HepG2 (cell line): ENCODE measurements around the gene PHTF2. TPM values are rescaled to one million over a fixed set of nuclear protein-coding genes. Genes with fewer than 3 reads are reported as not detected.
A peak's percentile ranks its signal among the peaks of the same experiment; 100 is the strongest.

Source experiments
- ATAC-seq: fragments of 200-7000 bp; cut with Tn5 transposase; 3 replicates; pipeline ENCODE4 v1.9.1; 2020; ENCODE audit warnings: mild to moderate bottlenecking, moderate library complexity
- BruUV-seq: library from RNA; stranded (reverse); fragments of 400-500 nt; replicated peaks from 2 replicates; lab custom pipeline; 2021; lab: Mats Ljungman, UMichigan
- CTCF ChIA-PET: fragments of 300-600 bp; formaldehyde crosslinking; extraction: SDS; loops from one replicate; lab custom pipeline; 2021; ENCODE audit warnings: low total read pairs, inconsistent platforms, low intra/inter-chr PET ratio; lab: Yijun Ruan, JAX
- POLR2A ChIA-PET: fragments of 350-600 bp; sonication (Branson Sonifier 250); formaldehyde crosslinking; loops from one replicate; lab custom pipeline; 2020; ENCODE audit warnings: antibody characterized with exemption, inconsistent platforms; lab: Yijun Ruan, JAX
- DNase-seq: peaks from one replicate; pipeline ENCODE4 v3.0.0-alpha.2; 2015; ENCODE audit warnings: low spot score
- FAIRE-seq: peaks from 3 replicates; lab custom pipeline; 2011; peaks lifted over from hg19 to GRCh38; lab: Jason Lieb, UNC
- H2AFZ ChIP-seq: one replicate; pipeline ENCODE4 v1.6.1; 2011; ENCODE audit warnings: low read length, inconsistent platforms
- H3K27ac ChIP-seq: fragments of 300-600 bp; 3 replicates; pipeline ENCODE4 v1.8.0; 2011; ENCODE audit warnings: mixed run types, mild to moderate bottlenecking, mixed read lengths, low read length, inconsistent platforms; ENCODE audit not compliant: insufficient read depth; ENCODE audit errors: extremely low read length
- H3K27me3 ChIP-seq, 2 experiments: fragments of 200-600 bp in 1 of 2; 2 replicates in 1 of 2; 3 replicates in 1 of 2; pipeline versions ENCODE4 v1.6.0 to v1.8.0; 2011; ENCODE audit warnings: low read length in 2 of 2, mild to moderate bottlenecking in 2 of 2, moderate library complexity in 2 of 2, inconsistent platforms in 1 of 2; ENCODE audit not compliant: insufficient read depth in 2 of 2, control insufficient read depth in 1 of 2
- H3K36me3 ChIP-seq, 2 experiments: fragments of 200-600 bp in 1 of 2; replicated peaks in 1 of 2; 2 replicates in 1 of 2; 3 replicates in 1 of 2; pipeline versions ENCODE4 v1.5.1 to v1.8.0; 2011; ENCODE audit warnings: low read length in 2 of 2, inconsistent platforms in 1 of 2; ENCODE audit not compliant: insufficient read depth in 2 of 2, control insufficient read depth in 1 of 2
- H3K4me1 ChIP-seq: 2 replicates; pipeline ENCODE4 v1.5.1; 2012; ENCODE audit warnings: low read length, inconsistent platforms; ENCODE audit not compliant: insufficient read depth
- H3K4me2 ChIP-seq: 2 replicates; pipeline ENCODE4 v1.6.0; 2011; ENCODE audit warnings: low read depth, low read length, inconsistent platforms
- H3K4me3 ChIP-seq, 3 experiments: fragments of 200-600 bp in 1 of 3; sonication (generic), shearing (Covaris generic) in 1 of 3; replicated peaks in 1 of 3; 2 replicates each; pipeline ENCODE4 v1.5.1; 2011 to 2016; ENCODE audit warnings: low read length in 3 of 3, inconsistent platforms in 2 of 3, low read depth in 2 of 3, mild to moderate bottlenecking in 2 of 3, control low read depth in 1 of 3, mixed read lengths in 1 of 3; ENCODE audit not compliant: insufficient read depth in 1 of 3
- H3K79me2 ChIP-seq: one replicate; pipeline ENCODE4 v1.6.1; 2011; ENCODE audit warnings: low read length, inconsistent platforms; ENCODE audit not compliant: insufficient read depth
- H3K9ac ChIP-seq: 2 replicates; pipeline ENCODE4 v1.6.0; 2011; ENCODE audit warnings: mild to moderate bottlenecking, low read depth, low read length, inconsistent platforms; ENCODE audit not compliant: insufficient read depth
- H3K9me3 ChIP-seq: 2 replicates; pipeline ENCODE4 v1.5.1; 2012; ENCODE audit warnings: mild to moderate bottlenecking, low read length
- H4K20me1 ChIP-seq: 2 replicates; pipeline ENCODE4 v1.6.0; 2011; ENCODE audit warnings: inconsistent platforms, mild to moderate bottlenecking, low read length, moderate library complexity; ENCODE audit not compliant: insufficient read depth
- NR2F2 ChIP-seq: IDR thresholded peaks from 2 replicates; pipeline ENCODE4 v1.6.1; 2012; ENCODE audit warnings: low read depth, inconsistent platforms, borderline replicate concordance
- SMARCE1 ChIP-seq: fragments of 450-650 bp; IDR thresholded peaks from 2 replicates; pipeline ENCODE4 v1.6.1; 2017; ENCODE audit warnings: borderline replicate concordance
- STAG1 ChIP-seq: sonication (generic); formaldehyde crosslinking; IDR thresholded peaks from 2 replicates; pipeline ENCODE4 v1.4.0; 2020; ENCODE audit warnings: missing genetic modification reagents
- ZNF101 ChIP-seq: sonication (generic); formaldehyde crosslinking; IDR thresholded peaks from 2 replicates; pipeline ENCODE4 v1.4.0; 2020; ENCODE audit warnings: mild to moderate bottlenecking, low read depth, missing genetic modification reagents, borderline replicate concordance
- ZNF367 ChIP-seq: sonication (generic); formaldehyde crosslinking; IDR thresholded peaks from 2 replicates; pipeline ENCODE4 v1.4.0; 2020; ENCODE audit warnings: missing genetic modification reagents, borderline replicate concordance
- ZNF768 ChIP-seq: sonication (generic); formaldehyde crosslinking; IDR thresholded peaks from 2 replicates; pipeline ENCODE4 v1.4.0; 2020; ENCODE audit warnings: missing genetic modification reagents
- ZNF772 ChIP-seq: sonication (generic); formaldehyde crosslinking; IDR thresholded peaks from 2 replicates; pipeline ENCODE4 v1.5.0; 2020; ENCODE audit warnings: mild to moderate bottlenecking, missing genetic modification reagents
- ZNF891 ChIP-seq: sonication (generic); formaldehyde crosslinking; IDR thresholded peaks from 2 replicates; pipeline ENCODE4 v1.5.0; 2020; ENCODE audit warnings: mild to moderate bottlenecking, missing genetic modification reagents
- whole genome bisulfite sequencing: methylation state at CpG from one replicate; pipeline ENCODE4 v1.1.6; 2017; ENCODE audit warnings: low lambda C conversion rate; 5-methylcytosine and 5-hydroxymethylcytosine counted together
- in situ Hi-C: cut with HindIII; loops from 2 replicates; pipeline ENCODE4 v1.10.0; 2017; ENCODE audit warnings: low pct_unique_long_range_greater_than_20kb; ENCODE audit not compliant: extremely low pct_ligation_motif_present
- intact Hi-C: fragments of 100-400 bp; cut with micrococcal nuclease; formaldehyde crosslinking; loops from one replicate; pipeline ENCODE4 v1.10.0; 2022; ENCODE audit not compliant: unreplicated experiment
- polyA plus RNA-seq, 8 experiments: library from polyadenylated mRNA; depleted of rRNA in 3 of 8; stranded (reverse) in 7 of 8; unstranded in 1 of 8; fragments of >200 nt; fragmentation: Illumina TruSeq in 4 of 8; extraction: Trizol in 4 of 8; gene quantifications; 2 replicates each; pipeline versions ENCODE4 v1.2.1 to v1.2.3, GENCODE V29; 2011 to 2016; ENCODE audit warnings: low read depth in 4 of 8, missing spikeins in 1 of 8, mixed read lengths in 1 of 8; ENCODE audit not compliant: insufficient read depth in 1 of 8
- total RNA-seq, 5 experiments: library from RNA; depleted of rRNA; stranded (reverse); fragments of >200 nt; fragmentation: Illumina TruSeq; extraction: Trizol; gene quantifications; 2 replicates each; pipeline ENCODE4 v1.2.3, GENCODE V29; 2016; ENCODE audit warnings: low read depth in 1 of 5
- TF ChIP-seq, protein P1 (sequence below): sonication (generic); formaldehyde crosslinking; IDR thresholded peaks from 2 replicates; pipeline ENCODE4 v1.8.0; 2022; ENCODE audit warnings: mild to moderate bottlenecking, missing genetic modification reagents, moderate library complexity
- TF ChIP-seq, protein P2 (sequence below), 2 experiments: fragments of 450-650 bp in 1 of 2; sonication (generic) in 1 of 2; formaldehyde crosslinking in 1 of 2; IDR thresholded peaks; 2 replicates each; pipeline versions ENCODE4 v1.6.1 to v1.8.0; 2016 to 2022; ENCODE audit warnings: antibody characterized with exemption in 1 of 2, mild to moderate bottlenecking in 1 of 2, missing genetic modification reagents in 1 of 2

PHTF2 gene
- total and polyA plus RNA-seq, 2 of the 13 experiments (the other 11 are each of a cell fraction or from before 2014, with no cell fraction given): 7.4 to 10.2 TPM

DNA sequence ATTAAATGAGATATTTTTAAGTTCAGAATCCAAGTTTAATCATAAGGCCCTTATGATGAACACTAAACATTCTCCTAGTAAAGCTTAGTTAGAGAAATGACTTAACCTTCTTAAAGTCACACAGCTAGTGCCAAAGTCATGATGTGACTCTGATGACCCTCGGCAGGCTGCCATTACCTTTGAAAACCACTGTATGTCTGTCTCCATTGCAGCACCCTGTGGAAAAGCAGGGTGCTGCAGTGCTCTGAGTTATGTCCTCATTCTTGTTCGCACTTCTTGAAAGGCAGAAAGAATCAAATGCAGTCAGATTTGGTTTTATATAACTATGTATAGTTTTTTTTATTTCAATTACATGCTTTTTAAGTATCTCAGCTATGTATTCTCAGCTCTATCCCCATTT, 105.0 kb downstream of the PHTF2 start:
- no peaks in the 10 kb centered on the region for H3K27me3 ChIP-seq
- intact Hi-C loops (no loop called here), in situ Hi-C loops (no loop called here)
- no peak for FAIRE-seq
- no peak overlapping the region for H3K9ac ChIP-seq
- H3K4me1 ChIP-seq: no peaks in the 10 kb centered on the region
- POLR2A ChIA-PET: no interaction called here
- no peaks in the 10 kb centered on the region for H4K20me1 ChIP-seq
- no TSS peak for BruUV-seq
- H2AFZ ChIP-seq: no peak overlapping the region
- peak; percentile 21; the same call in 1 of the 2 replicates for TF ChIP-seq STAG1 (CRISPR knock-in tag)
- TF ChIP-seq ZNF768: no peak
- TF ChIP-seq, protein P1, sequence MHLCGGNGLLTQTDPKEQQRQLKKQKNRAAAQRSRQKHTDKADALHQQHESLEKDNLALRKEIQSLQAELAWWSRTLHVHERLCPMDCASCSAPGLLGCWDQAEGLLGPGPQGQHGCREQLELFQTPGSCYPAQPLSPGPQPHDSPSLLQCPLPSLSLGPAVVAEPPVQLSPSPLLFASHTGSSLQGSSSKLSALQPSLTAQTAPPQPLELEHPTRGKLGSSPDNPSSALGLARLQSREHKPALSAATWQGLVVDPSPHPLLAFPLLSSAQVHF (CRISPR knock-in tag): no peak
- TF ChIP-seq NR2F2: no peak
- no peak for TF ChIP-seq ZNF891
- no peak overlapping the region for H3K4me3 ChIP-seq
- H3K36me3 ChIP-seq: peaks cover 0 to 3% of the 10 kb centered on the region in 2 experiments; a peak in 1 of 5 replicates
- peak; percentile 87 for ATAC-seq
- H3K4me2 ChIP-seq: no peak overlapping the region
- 89% methylated on average over 2 of the region's 2 CpGs for WGBS
- no peak overlapping the region for H3K27ac ChIP-seq
- CTCF ChIA-PET: no interaction called here
- no peaks in the 10 kb centered on the region for H3K9me3 ChIP-seq
- peak; percentile 8 for DNase-seq
- no peaks in the 10 kb centered on the region for H3K79me2 ChIP-seq

DNA sequence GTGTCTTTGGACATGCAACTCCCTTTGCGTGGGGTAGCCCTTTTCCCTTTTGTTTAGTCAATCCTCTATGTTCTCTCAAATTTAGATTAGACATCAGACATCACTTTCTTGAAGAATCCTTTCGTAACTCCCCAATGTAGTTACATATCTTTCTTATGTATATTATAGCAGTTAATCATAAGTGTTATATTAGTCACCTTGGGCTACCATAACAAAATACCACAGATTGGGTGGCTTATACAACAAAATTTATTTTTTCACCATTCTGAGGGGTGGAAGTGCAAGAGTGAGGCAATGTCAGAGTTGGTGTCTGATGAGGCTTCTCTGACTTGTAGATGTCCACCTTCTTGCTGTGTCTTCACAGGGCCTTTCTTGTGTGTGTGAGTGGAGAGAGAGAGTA, 105.7 kb downstream of the PHTF2 start:
- Histone ChIP-seq H3K27me3 (no peaks in the 10 kb centered on the region), H3K36me3 (peaks cover 0 to 3% of the 10 kb centered on the region in 2 experiments; a peak in 1 of 5 replicates), H3K4me1 (no peaks in the 10 kb centered on the region), H2AFZ (no peak overlapping the region), H3K4me3 (no peak overlapping the region), H3K4me2 (no peak overlapping the region), H3K79me2 (no peaks in the 10 kb centered on the region), H4K20me1 (no peaks in the 10 kb centered on the region), H3K27ac (no peak overlapping the region), H3K9me3 (no peaks in the 10 kb centered on the region), H3K9ac (no peak overlapping the region)
- DNase-seq (no peak), FAIRE-seq (no peak), ATAC-seq (no peak)
- 97% methylated on average over 2 of the region's 2 CpGs for WGBS
- intact Hi-C loops (no loop called here), in situ Hi-C loops (no loop called here)
- ChIA-PET POLR2A (no interaction called here), CTCF (no interaction called here)
- BruUV-seq: no TSS peak
- TF ChIP-seq SMARCE1 (no peak), ZNF367 (no peak), ZNF772 (CRISPR knock-in tag) (no peak), ZNF101 (no peak)
- TF ChIP-seq, protein P2, sequence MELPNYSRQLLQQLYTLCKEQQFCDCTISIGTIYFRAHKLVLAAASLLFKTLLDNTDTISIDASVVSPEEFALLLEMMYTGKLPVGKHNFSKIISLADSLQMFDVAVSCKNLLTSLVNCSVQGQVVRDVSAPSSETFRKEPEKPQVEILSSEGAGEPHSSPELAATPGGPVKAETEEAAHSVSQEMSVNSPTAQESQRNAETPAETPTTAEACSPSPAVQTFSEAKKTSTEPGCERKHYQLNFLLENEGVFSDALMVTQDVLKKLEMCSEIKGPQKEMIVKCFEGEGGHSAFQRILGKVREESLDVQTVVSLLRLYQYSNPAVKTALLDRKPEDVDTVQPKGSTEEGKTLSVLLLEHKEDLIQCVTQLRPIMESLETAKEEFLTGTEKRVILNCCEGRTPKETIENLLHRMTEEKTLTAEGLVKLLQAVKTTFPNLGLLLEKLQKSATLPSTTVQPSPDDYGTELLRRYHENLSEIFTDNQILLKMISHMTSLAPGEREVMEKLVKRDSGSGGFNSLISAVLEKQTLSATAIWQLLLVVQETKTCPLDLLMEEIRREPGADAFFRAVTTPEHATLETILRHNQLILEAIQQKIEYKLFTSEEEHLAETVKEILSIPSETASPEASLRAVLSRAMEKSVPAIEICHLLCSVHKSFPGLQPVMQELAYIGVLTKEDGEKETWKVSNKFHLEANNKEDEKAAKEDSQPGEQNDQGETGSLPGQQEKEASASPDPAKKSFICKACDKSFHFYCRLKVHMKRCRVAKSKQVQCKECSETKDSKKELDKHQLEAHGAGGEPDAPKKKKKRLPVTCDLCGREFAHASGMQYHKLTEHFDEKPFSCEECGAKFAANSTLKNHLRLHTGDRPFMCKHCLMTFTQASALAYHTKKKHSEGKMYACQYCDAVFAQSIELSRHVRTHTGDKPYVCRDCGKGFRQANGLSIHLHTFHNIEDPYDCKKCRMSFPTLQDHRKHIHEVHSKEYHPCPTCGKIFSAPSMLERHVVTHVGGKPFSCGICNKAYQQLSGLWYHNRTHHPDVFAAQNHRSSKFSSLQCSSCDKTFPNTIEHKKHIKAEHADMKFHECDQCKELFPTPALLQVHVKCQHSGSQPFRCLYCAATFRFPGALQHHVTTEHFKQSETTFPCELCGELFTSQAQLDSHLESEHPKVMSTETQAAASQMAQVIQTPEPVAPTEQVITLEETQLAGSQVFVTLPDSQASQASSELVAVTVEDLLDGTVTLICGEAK (IDR thresholded peaks at IDR 0.05): no peak
- TF ChIP-seq, protein P2 (CRISPR knock-in tag; IDR thresholded peaks at IDR 0.05): no peak
